Measurements from ENCODE around the gene MS4A3.
"Not testable (repeated sequence)": the region's sequence is repeated elsewhere in the genome, so short reads cannot be mapped to it uniquely, and the experiment has no call there.

DNA sequence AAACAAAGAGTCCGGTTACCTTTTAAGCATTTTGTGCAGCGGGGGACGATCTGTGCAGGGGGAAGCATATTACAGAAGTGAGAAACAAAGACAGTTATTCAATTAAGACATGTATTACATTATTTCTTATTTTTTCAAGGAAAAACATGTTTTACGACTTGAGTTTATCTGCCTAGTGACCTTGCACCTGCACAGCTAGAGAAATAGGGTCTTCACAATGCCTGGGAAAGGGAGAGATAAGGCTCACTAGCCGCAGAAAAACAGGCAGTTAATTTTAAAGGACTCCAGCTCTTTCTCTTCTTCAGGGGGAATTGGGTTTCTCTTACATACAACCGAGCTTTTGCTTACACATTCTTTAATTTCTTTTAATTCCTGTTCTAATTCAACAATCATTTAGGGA lies 15.2 kb downstream of the MS4A3 start:
- TF ChIP-seq POLR2AphosphoS5 (IDR thresholded peaks at IDR 0.05; ENCODE audit: borderline replicate concordance, low read depth, low read length); EZH2 (IDR thresholded peaks at IDR 0.05); FOXP2 (optimal IDR thresholded peaks at IDR 0.05; ENCODE audit: control extremely low read depth, extremely low read length, insufficient read depth): not testable (repeated sequence)
